ENCODE data around the gene CLK2. TPM values are rescaled to one million over a fixed set of nuclear protein-coding genes. Genes with fewer than 3 reads are reported as not detected.

CLK2 gene
- total and polyA plus RNA-seq, 2 of the 13 experiments (the other 11 are each of a cell fraction or from before 2014, with no cell fraction given): 20.1 to 73.5 TPM

GRCh38 chr1:155308493-155309422, 35.5 kb upstream of the CLK2 start, which contains the start of gene FDPS (continued):
- TF ChIP-seq PRDM15 (CRISPR knock-in tag; IDR thresholded peaks at IDR 0.05): peak; percentile 33; the same call in 1 of the 2 replicates
- no peak; the same call in 1 of the 2 replicates for TF ChIP-seq MIER3 (CRISPR knock-in tag; IDR thresholded peaks at IDR 0.05; ENCODE audit: borderline replicate concordance)
- TF ChIP-seq ZNF317 (CRISPR knock-in tag; IDR thresholded peaks at IDR 0.05): 0 out of 2 replicates have a peak, but pooled peaks have one; percentile 26
- TF ChIP-seq ZMAT3 (CRISPR knock-in tag; conservative IDR thresholded peaks at IDR 0.05): peak; percentile 48; the same call in 1 of the 2 replicates
- TF ChIP-seq SP4 (CRISPR knock-in tag; IDR thresholded peaks at IDR 0.05): peak; percentile 84
- TF ChIP-seq PHF20 (CRISPR knock-in tag; IDR thresholded peaks at IDR 0.05): peak; percentile 78
- TF ChIP-seq TEF (CRISPR knock-in tag; IDR thresholded peaks at IDR 0.05): no peak
- 0 out of 2 replicates have a peak, but pooled peaks have one; percentile 36 for TF ChIP-seq ZFP90 (CRISPR knock-in tag; IDR thresholded peaks at IDR 0.05; ENCODE audit: borderline replicate concordance)
- 0 out of 2 replicates have a peak, but pooled peaks have one; percentile 70 for TF ChIP-seq MEIS1 (CRISPR knock-in tag; IDR thresholded peaks at IDR 0.05; ENCODE audit: borderline replicate concordance)
- TF ChIP-seq CCDC6 (CRISPR knock-in tag; IDR thresholded peaks at IDR 0.05): peak; percentile 81; the same call in 1 of the 2 replicates
- TF ChIP-seq ZNF687 (CRISPR knock-in tag; IDR thresholded peaks at IDR 0.05): peak; percentile 92
- peak; percentile 12; the same call in 1 of the 2 replicates for TF ChIP-seq ZNF280B (CRISPR knock-in tag; IDR thresholded peaks at IDR 0.05; ENCODE audit: borderline replicate concordance)
- TF ChIP-seq KDM5B (CRISPR knock-in tag; IDR thresholded peaks at IDR 0.05; ENCODE audit: borderline replicate concordance): peak; percentile 16; the same call in 1 of the 2 replicates
- TF ChIP-seq KAT8 (CRISPR knock-in tag; IDR thresholded peaks at IDR 0.05): peak; percentile 82
- TF ChIP-seq ZNF496 (CRISPR knock-in tag; IDR thresholded peaks at IDR 0.05; ENCODE audit: insufficient replicate concordance): no peak

All from HepG2 (cell line).